ENCODE data around the gene MUC5B.

The MUC5B gene

DNA sequence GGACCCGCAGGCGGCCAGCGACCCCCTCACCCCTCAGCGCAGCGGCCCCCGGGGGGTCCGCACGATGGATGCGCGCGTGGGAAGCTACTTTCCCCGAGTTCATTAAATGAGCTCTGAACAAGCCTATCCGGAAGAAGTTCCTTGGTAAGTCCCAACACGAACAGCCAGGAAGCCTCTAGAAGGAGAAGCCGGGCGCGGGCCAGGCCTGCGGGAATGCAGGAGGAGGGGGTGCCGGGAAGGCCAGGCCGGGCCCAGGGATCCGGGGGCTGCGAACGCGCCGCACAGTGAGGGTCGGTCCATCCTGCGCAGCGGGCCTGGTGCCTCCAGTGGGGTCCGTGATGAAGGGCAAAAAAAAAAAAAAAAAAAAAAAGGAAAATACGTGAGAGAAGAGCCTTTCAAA is 49.7 kb downstream of the MUC5B start:
- Histone ChIP-seq H3K36me3 (ENCODE audit: insufficient read depth) (no peaks in the 10 kb centered on the region), H3K9ac (no peak overlapping the region), H3K79me2 (ENCODE audit: insufficient read depth, low read depth) (no peaks in the 10 kb centered on the region), H3K4me2 (no peak overlapping the region), H2AFZ (ENCODE audit: low read depth) (no peak overlapping the region), H4K20me1 (ENCODE audit: insufficient read depth) (no peaks in the 10 kb centered on the region), H3K4me3 (IDR thresholded peaks at IDR 0.05; ENCODE audit: insufficient read depth, low read depth, low read length) (no peak overlapping the region), H3K27me3 (ENCODE audit: insufficient read depth, low read depth) (no peaks in the 10 kb centered on the region), H3K27ac (no peak overlapping the region), H3K4me1 (ENCODE audit: low read depth, poor library complexity, severe bottlenecking) (peaks cover 10% of the 10 kb centered on the region)
- TF ChIP-seq, protein P1, sequence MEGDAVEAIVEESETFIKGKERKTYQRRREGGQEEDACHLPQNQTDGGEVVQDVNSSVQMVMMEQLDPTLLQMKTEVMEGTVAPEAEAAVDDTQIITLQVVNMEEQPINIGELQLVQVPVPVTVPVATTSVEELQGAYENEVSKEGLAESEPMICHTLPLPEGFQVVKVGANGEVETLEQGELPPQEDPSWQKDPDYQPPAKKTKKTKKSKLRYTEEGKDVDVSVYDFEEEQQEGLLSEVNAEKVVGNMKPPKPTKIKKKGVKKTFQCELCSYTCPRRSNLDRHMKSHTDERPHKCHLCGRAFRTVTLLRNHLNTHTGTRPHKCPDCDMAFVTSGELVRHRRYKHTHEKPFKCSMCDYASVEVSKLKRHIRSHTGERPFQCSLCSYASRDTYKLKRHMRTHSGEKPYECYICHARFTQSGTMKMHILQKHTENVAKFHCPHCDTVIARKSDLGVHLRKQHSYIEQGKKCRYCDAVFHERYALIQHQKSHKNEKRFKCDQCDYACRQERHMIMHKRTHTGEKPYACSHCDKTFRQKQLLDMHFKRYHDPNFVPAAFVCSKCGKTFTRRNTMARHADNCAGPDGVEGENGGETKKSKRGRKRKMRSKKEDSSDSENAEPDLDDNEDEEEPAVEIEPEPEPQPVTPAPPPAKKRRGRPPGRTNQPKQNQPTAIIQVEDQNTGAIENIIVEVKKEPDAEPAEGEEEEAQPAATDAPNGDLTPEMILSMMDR (conservative IDR thresholded peaks at IDR 0.05; ENCODE audit: low read depth, low read length) = no peak

GRCh38 chr11:1274501-1274900 is 51.6 kb downstream of the MUC5B start:
- Histone ChIP-seq H3K9ac (no peak overlapping the region), H3K4me2 (no peak overlapping the region), H3K27me3 (ENCODE audit: insufficient read depth, low read depth) (no peaks in the 10 kb centered on the region), H3K4me3 (IDR thresholded peaks at IDR 0.05; ENCODE audit: insufficient read depth, low read depth, low read length) (no peak overlapping the region), H3K4me1 (ENCODE audit: low read depth, poor library complexity, severe bottlenecking) (no peaks in the 10 kb centered on the region), H3K79me2 (ENCODE audit: insufficient read depth, low read depth) (no peaks in the 10 kb centered on the region), H4K20me1 (ENCODE audit: insufficient read depth) (no peaks in the 10 kb centered on the region), H3K36me3 (ENCODE audit: insufficient read depth) (no peaks in the 10 kb centered on the region), H2AFZ (ENCODE audit: low read depth) (no peak overlapping the region), H3K27ac (no peak overlapping the region)
- TF ChIP-seq, protein P1 (conservative IDR thresholded peaks at IDR 0.05; ENCODE audit: low read depth, low read length) = no peak

DNA sequence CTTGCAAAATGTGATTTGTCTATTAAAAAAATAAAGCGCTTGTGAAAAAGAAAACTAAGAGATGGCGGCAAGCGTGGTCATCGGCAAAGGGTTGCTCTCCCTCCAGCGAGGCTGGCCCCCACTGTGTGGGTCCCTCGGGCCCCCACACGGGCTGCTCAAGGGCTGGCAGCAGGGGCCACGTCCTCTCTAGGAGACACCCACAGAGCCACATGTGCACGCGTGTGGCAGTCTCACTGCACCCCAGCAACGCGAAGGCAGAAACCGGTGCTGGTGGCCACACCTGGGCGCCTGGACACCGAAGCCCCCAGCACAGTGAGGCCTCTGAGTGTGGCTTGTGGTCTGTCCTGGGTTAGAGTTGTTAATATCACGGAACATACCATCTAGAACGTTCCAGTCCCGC is 52.2 kb downstream of the MUC5B start:
- Histone ChIP-seq H3K27me3 (ENCODE audit: insufficient read depth, low read depth) (no peaks in the 10 kb centered on the region), H3K9ac (no peak overlapping the region), H3K27ac (no peak overlapping the region), H2AFZ (ENCODE audit: low read depth) (no peak overlapping the region), H3K4me1 (ENCODE audit: low read depth, poor library complexity, severe bottlenecking) (no peaks in the 10 kb centered on the region), H3K4me3 (IDR thresholded peaks at IDR 0.05; ENCODE audit: insufficient read depth, low read depth, low read length) (no peak overlapping the region), H3K4me2 (no peak overlapping the region), H3K36me3 (ENCODE audit: insufficient read depth) (no peaks in the 10 kb centered on the region), H4K20me1 (ENCODE audit: insufficient read depth) (no peaks in the 10 kb centered on the region), H3K79me2 (ENCODE audit: insufficient read depth, low read depth) (no peaks in the 10 kb centered on the region)
- TF ChIP-seq, protein P1 (conservative IDR thresholded peaks at IDR 0.05; ENCODE audit: low read depth, low read length) = no peak

DNA sequence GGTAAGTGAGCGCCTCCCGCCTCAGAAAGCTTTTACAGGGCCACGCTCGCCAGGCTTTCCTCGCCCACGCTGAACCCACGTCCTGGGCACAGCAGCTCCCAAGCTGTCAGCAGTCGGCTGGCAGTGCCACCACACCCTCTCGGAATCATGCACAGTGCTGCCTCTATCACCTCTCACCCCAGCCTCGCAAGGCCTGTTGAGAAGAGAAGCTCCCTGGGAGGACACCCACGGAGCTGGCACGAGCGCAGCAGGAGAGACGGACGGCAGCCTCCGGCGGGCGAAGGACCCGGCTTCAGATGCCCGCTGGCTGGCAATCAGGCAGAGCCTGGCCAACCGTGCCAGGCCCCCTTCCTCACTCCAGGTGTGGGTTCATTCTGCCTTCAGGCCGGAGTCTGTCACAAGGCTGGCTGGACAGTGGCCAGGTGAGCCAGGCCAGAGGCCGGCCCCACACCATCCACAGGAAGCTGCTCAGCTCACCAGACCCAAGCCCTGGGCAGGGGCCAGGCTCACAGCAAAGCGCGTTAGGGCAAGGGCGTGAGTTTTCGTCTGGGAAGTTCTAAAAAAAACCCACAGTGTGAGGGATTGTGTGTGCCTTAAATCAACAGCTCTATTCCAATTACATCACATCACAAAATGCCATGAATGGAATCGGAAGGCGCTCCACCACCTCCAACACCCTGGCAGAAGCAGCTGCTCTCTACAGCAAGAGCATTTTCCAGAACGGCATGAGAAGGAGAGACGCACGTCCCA is 53.4 kb downstream of the MUC5B start:
- H4K20me1 ChIP-seq (ENCODE audit: insufficient read depth) = no peaks in the 10 kb centered on the region
- no peak overlapping the region for H3K4me2 ChIP-seq
- H2AFZ ChIP-seq (ENCODE audit: low read depth) = no peak overlapping the region
- H3K79me2 ChIP-seq (ENCODE audit: insufficient read depth, low read depth) = no peaks in the 10 kb centered on the region
- H3K27ac ChIP-seq = no peak overlapping the region
- TF ChIP-seq, protein P1 (conservative IDR thresholded peaks at IDR 0.05; ENCODE audit: low read depth, low read length) = no peak
- no peaks in the 10 kb centered on the region for H3K27me3 ChIP-seq (ENCODE audit: insufficient read depth, low read depth)
- no peak overlapping the region for H3K9ac ChIP-seq
- H3K4me1 ChIP-seq (ENCODE audit: low read depth, poor library complexity, severe bottlenecking) = no peaks in the 10 kb centered on the region
- no peaks in the 10 kb centered on the region for H3K36me3 ChIP-seq (ENCODE audit: insufficient read depth)
- no peak overlapping the region for H3K4me3 ChIP-seq (IDR thresholded peaks at IDR 0.05; ENCODE audit: insufficient read depth, low read depth, low read length)

Data from KMS-11 (cell line).